HuH-7.5 (cell line): ENCODE results near the gene TOR1A.
A peak's percentile ranks its signal among the peaks of the same experiment; 100 is the strongest.

ENCODE experiments used
- DNase-seq: peaks from one replicate; pipeline ENCODE4 v3.0.0; 2011; ENCODE audit warnings: low spot score

The TOR1A gene

GRCh38 chr9:129852579-129852978 is 28.6 kb upstream of the TOR1A start:
- no peak for DNase-seq

GRCh38 chr9:129851821-129852220 is 27.9 kb upstream of the TOR1A start:
- DNase-seq: no peak

GRCh38 chr9:129850821-129851550 is 27.1 kb upstream of the TOR1A start:
- no peak for DNase-seq

GRCh38 chr9:129849901-129850300 is 26.0 kb upstream of the TOR1A start:
- DNase-seq: no peak

GRCh38 chr9:129848712-129849441 is 24.9 kb upstream of the TOR1A start:
- no peak for DNase-seq

- no peak for DNase-seq
These were observed 21.4 kb upstream of the TOR1A start for GRCh38 chr9:129845373-129845772.

- no peak for DNase-seq
These were observed 17.1 kb upstream of the TOR1A start for GRCh38 chr9:129841071-129841470.

GRCh38 chr9:129840034-129840433 is 16.1 kb upstream of the TOR1A start:
- no peak for DNase-seq

GRCh38 chr9:129839324-129840023 is 15.5 kb upstream of the TOR1A start:
- DNase-seq: no peak

- no peak for DNase-seq
These were observed 14.8 kb upstream of the TOR1A start for GRCh38 chr9:129838707-129839259.

- no peak for DNase-seq
These were observed 12.5 kb upstream of the TOR1A start for GRCh38 chr9:129836311-129837007.

- peak; percentile 35 for DNase-seq
These were observed 11.9 kb upstream of the TOR1A start for GRCh38 chr9:129835860-129836223.

- peak; percentile 94 for DNase-seq
These were observed 11.4 kb upstream of the TOR1A start, which contains the start of the genes C9orf78 and USP20 for GRCh38 chr9:129835128-129835859. Gene C9orf78 (minus strand): TSS chr9:129835275. CDS start chr9:129835221, 54 bp downstream. Gene USP20 (plus strand): TSS chr9:129835458. CDS start chr9:129852556, 17,098 bp downstream.

- peak; percentile 29 for DNase-seq
These were observed 10.7 kb upstream of the TOR1A start for GRCh38 chr9:129834489-129835127.

GRCh38 chr9:129832982-129833381 is 9.0 kb upstream of the TOR1A start:
- no peak for DNase-seq

- DNase-seq: no peak
These were observed 5.0 kb upstream of the TOR1A start for GRCh38 chr9:129828969-129829368.

GRCh38 chr9:129828051-129828450 is 4.1 kb upstream of the TOR1A start:
- DNase-seq: no peak

- no peak for DNase-seq
These were observed 2.8 kb upstream of the TOR1A start for GRCh38 chr9:129826759-129827158.

- DNase-seq: no peak
These were observed 2.4 kb upstream of the TOR1A start for GRCh38 chr9:129826344-129826743.

GRCh38 chr9:129823542-129823934 is 398 bp downstream of the TOR1A start:
- peak; percentile 33 for DNase-seq
